ENCODE data around the gene TET3.

- TF ChIP-seq, protein P1, sequence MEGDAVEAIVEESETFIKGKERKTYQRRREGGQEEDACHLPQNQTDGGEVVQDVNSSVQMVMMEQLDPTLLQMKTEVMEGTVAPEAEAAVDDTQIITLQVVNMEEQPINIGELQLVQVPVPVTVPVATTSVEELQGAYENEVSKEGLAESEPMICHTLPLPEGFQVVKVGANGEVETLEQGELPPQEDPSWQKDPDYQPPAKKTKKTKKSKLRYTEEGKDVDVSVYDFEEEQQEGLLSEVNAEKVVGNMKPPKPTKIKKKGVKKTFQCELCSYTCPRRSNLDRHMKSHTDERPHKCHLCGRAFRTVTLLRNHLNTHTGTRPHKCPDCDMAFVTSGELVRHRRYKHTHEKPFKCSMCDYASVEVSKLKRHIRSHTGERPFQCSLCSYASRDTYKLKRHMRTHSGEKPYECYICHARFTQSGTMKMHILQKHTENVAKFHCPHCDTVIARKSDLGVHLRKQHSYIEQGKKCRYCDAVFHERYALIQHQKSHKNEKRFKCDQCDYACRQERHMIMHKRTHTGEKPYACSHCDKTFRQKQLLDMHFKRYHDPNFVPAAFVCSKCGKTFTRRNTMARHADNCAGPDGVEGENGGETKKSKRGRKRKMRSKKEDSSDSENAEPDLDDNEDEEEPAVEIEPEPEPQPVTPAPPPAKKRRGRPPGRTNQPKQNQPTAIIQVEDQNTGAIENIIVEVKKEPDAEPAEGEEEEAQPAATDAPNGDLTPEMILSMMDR (IDR thresholded peaks at IDR 0.05), result no peak
- TF ChIP-seq POLR2A (IDR thresholded peaks at IDR 0.05), result no peak
Observed at GRCh38 chr2:73986085-73986681, 1.5 kb downstream of the TET3 start.

Data from lower leg skin (tissue), 3 donors.